GM12874 (cell line): ENCODE results near the gene GPR68.

Experiments
- TF ChIP-seq, protein P1 (sequence below): IDR thresholded peaks from 2 replicates; pipeline ENCODE4 v1.5.1; 2011; ENCODE audit warnings: low read depth, mild to moderate bottlenecking, control low read depth, low read length, moderate library complexity; ENCODE audit not compliant: insufficient read depth

Gene GPR68

DNA sequence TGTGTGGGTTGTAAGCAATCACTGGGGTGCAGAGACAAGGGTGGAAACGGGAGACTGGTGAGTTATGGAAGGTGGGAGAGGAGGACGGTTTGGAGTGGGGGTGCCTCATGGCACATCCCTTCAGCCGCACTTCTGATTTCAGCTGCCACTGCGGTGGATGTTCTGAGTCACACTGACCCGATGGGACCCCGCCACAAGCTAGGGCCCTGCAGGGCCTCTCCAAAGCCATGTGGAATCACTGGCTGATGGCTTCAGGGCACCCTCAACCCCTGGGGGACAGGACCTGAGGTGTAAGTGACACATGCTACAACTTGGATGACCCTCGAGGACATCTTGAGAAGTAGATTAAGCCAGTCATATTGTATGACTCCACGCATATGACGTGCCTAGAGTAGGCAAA lies 53.7 kb downstream of the GPR68 start:
- TF ChIP-seq, protein P1, sequence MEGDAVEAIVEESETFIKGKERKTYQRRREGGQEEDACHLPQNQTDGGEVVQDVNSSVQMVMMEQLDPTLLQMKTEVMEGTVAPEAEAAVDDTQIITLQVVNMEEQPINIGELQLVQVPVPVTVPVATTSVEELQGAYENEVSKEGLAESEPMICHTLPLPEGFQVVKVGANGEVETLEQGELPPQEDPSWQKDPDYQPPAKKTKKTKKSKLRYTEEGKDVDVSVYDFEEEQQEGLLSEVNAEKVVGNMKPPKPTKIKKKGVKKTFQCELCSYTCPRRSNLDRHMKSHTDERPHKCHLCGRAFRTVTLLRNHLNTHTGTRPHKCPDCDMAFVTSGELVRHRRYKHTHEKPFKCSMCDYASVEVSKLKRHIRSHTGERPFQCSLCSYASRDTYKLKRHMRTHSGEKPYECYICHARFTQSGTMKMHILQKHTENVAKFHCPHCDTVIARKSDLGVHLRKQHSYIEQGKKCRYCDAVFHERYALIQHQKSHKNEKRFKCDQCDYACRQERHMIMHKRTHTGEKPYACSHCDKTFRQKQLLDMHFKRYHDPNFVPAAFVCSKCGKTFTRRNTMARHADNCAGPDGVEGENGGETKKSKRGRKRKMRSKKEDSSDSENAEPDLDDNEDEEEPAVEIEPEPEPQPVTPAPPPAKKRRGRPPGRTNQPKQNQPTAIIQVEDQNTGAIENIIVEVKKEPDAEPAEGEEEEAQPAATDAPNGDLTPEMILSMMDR = no peak

DNA sequence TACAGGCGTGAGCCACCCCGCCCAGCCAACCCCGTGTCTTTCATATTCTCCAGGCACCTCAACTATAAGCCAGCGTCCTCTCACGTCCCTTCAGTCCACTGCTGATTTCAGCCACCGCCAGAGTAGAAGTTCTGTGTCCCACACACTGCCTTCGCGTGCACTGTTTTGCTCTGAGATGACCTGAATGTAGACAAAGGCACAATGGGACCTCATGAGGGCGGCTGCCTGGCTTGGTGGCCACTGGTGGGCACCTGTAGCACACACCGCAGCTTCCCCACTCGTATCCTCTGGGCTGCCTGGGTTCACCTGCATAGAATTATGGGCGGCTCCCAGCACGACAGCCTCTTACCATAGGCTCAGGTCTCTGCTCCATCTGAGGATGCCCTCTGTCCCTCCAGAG lies 57.2 kb downstream of the GPR68 start:
- TF ChIP-seq, protein P1 = no peak

DNA sequence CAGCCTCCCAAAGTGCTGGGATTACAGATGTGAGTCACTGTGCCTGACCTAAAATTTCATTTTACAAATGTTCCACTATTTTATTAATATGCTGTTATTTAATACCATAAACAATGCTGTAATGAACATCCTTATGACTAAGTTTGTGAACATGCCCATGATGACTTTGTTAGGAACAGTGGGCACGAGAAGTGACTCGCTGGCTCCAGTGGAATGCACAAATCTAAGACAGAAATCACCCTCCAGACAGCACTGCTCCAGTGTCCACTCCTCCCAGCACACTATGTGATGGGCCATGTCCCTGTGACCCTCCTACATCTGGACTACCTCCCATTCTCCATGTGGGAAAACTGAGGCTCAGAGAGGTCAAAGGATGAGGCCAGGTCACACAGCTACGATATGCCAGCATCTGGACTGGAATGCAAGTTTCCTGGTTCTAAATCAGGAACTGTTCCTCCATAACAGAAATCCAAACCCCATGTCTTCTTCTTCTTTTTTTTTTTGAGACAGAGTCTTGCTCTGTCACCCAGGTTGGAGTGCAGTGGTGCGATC lies 57.9 kb downstream of the GPR68 start:
- TF ChIP-seq, protein P1 = no peak

DNA sequence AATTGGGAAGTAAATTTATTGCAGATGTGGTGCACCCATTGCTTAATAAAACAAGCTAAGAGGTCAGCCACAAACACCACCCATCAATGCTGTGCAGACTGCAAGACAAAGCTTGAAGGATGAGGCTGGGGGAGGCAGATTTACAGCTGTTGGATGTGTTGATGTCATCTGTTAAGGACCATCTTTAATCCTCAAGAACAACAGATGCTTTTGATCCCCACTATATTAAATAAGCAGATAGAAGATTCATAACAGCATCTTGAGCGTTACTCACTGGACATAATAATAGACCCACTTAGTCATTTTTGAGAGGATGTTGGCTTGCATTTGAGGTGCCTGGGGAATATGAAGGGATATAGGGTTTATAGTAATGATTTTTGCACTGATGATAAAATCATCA lies 58.8 kb downstream of the GPR68 start:
- TF ChIP-seq, protein P1 = no peak

DNA sequence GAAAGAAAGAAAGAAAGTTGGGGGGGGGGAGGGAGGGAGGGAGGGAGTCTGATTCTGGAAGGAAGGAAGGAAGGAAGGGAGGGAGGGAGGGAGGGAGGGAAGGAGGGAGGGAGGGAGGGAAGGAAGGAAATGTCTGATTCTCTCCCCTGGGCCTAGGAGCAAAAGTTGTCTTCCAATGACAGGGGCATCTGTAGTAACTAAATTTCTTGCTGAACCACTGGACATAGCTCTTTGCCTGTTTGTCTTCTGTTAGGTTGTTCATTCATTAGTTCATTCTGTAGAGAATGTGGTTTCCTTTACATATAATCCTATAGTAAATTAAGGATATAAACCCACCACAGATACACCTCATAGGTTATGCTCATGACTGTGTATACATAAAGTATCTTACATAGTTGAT lies 59.9 kb downstream of the GPR68 start:
- TF ChIP-seq, protein P1 = no peak
